H9 (cell line): Measurements from ENCODE around the gene PPP1CA. TPM values are rescaled to one million over a fixed set of nuclear protein-coding genes. Genes with fewer than 3 reads are reported as not detected.
A peak's percentile ranks its signal among the peaks of the same experiment; 100 is the strongest.

Experiments
- DNase-seq: peaks from one replicate; pipeline ENCODE4 v3.0.0-alpha.2; 2017
- H2AFZ ChIP-seq: one replicate; pipeline ENCODE4 v1.6.1; 2013; ENCODE audit warnings: mild to moderate bottlenecking, low read length, control low read depth, moderate library complexity
- H2AK5ac ChIP-seq: 2 replicates; pipeline ENCODE4 v1.6.1; 2013; ENCODE audit warnings: low read length, control low read depth, mixed read lengths; ENCODE audit not compliant: insufficient read length
- H2BK120ac ChIP-seq: one replicate; pipeline ENCODE4 v1.6.1; 2013; ENCODE audit warnings: low read depth, mild to moderate bottlenecking, low read length, control low read depth, inconsistent platforms; ENCODE audit not compliant: poor library complexity, severe bottlenecking
- H2BK12ac ChIP-seq: 2 replicates; pipeline ENCODE4 v1.6.1; 2013; ENCODE audit warnings: low read length, control low read depth, mixed read lengths, low read depth; ENCODE audit not compliant: insufficient read length
- H2BK15ac ChIP-seq: 2 replicates; pipeline ENCODE4 v1.6.1; 2013; ENCODE audit warnings: low read depth, low read length, control low read depth
- H2BK20ac ChIP-seq: one replicate; pipeline ENCODE4 v1.6.1; 2013; ENCODE audit warnings: low read depth, mild to moderate bottlenecking, low read length, control low read depth, inconsistent platforms; ENCODE audit not compliant: poor library complexity, severe bottlenecking
- H2BK5ac ChIP-seq: 2 replicates; pipeline ENCODE4 v1.6.1; 2013; ENCODE audit warnings: low read length, control low read depth, mixed read lengths; ENCODE audit not compliant: insufficient read length
- H3K14ac ChIP-seq: 2 replicates; pipeline ENCODE4 v1.6.1; 2013; ENCODE audit warnings: low read length, control low read depth; ENCODE audit not compliant: insufficient read depth
- H3K18ac ChIP-seq: 2 replicates; pipeline ENCODE4 v1.6.1; 2013; ENCODE audit warnings: low read depth, mild to moderate bottlenecking, mixed read lengths, low read length, control low read depth; ENCODE audit not compliant: insufficient read length
- H3K23ac ChIP-seq: 2 replicates; pipeline ENCODE4 v1.6.1; 2013; ENCODE audit warnings: low read length, control low read depth, mixed read lengths, low read depth; ENCODE audit not compliant: insufficient read length
- H3K23me2 ChIP-seq: 2 replicates; pipeline ENCODE4 v1.6.1; 2013; ENCODE audit warnings: low read depth, mild to moderate bottlenecking, mixed read lengths, low read length, control low read depth; ENCODE audit not compliant: insufficient read length, poor library complexity, severe bottlenecking
- H3K27ac ChIP-seq: 2 replicates; pipeline ENCODE4 v1.5.1; 2013; ENCODE audit warnings: low read length, control low read depth, mixed read lengths, low read depth; ENCODE audit not compliant: insufficient read length
- H3K27me3 ChIP-seq: 2 replicates; pipeline ENCODE4 v1.6.1; 2013; ENCODE audit warnings: low read length, control low read depth, inconsistent platforms; ENCODE audit not compliant: insufficient read depth
- H3K4ac ChIP-seq: 2 replicates; pipeline ENCODE4 v1.6.1; 2013; ENCODE audit warnings: low read depth, mild to moderate bottlenecking, control low read depth, inconsistent platforms, low read length, moderate library complexity
- H3K4me1 ChIP-seq: 2 replicates; pipeline ENCODE4 v1.6.1; 2013; ENCODE audit warnings: low read length, control low read depth, inconsistent platforms; ENCODE audit not compliant: insufficient read depth
- H3K4me2 ChIP-seq: 2 replicates; pipeline ENCODE4 v1.6.1; 2013; ENCODE audit warnings: low read length, control low read depth, mixed read lengths; ENCODE audit not compliant: insufficient read length, insufficient read depth
- H3K56ac ChIP-seq: 2 replicates; pipeline ENCODE4 v1.6.1; 2013; ENCODE audit warnings: low read depth, mild to moderate bottlenecking, mixed read lengths, low read length, control low read depth; ENCODE audit not compliant: insufficient read length
- H3K79me1 ChIP-seq: 2 replicates; pipeline ENCODE4 v1.6.1; 2013; ENCODE audit warnings: low read depth, mild to moderate bottlenecking, moderate library complexity, low read length, control low read depth, inconsistent platforms; ENCODE audit not compliant: insufficient read depth, poor library complexity, severe bottlenecking
- H3K79me2 ChIP-seq: 2 replicates; pipeline ENCODE4 v1.6.1; 2013; ENCODE audit warnings: low read length, control low read depth, inconsistent platforms; ENCODE audit not compliant: insufficient read depth
- H3K9ac ChIP-seq: 2 replicates; pipeline ENCODE4 v1.6.1; 2013; ENCODE audit warnings: low read length, control low read depth, mixed read lengths; ENCODE audit not compliant: insufficient read length; ENCODE audit errors: extremely low read depth
- H3K9me3 ChIP-seq: one replicate; pipeline ENCODE4 v1.6.1; 2013; ENCODE audit warnings: low read depth, low read length, inconsistent platforms; ENCODE audit not compliant: control insufficient read depth
- H3T11ph ChIP-seq: one replicate; pipeline ENCODE4 v1.6.1; 2013; ENCODE audit warnings: mild to moderate bottlenecking, low read length, control low read depth, inconsistent platforms
- H4K20me1 ChIP-seq: one replicate; pipeline ENCODE4 v1.6.1; 2013; ENCODE audit not compliant: control insufficient read depth, insufficient read length, insufficient read depth
- H4K5ac ChIP-seq: 2 replicates; pipeline ENCODE4 v1.6.1; 2013; ENCODE audit warnings: low read depth, mild to moderate bottlenecking, mixed read lengths, low read length, control low read depth; ENCODE audit not compliant: insufficient read length
- H4K8ac ChIP-seq: replicated peaks from 2 replicates; pipeline ENCODE4 v1.6.1; 2013; ENCODE audit warnings: low read length, control low read depth, mixed read lengths, low read depth; ENCODE audit not compliant: insufficient read length
- H4K91ac ChIP-seq: 2 replicates; pipeline ENCODE4 v1.6.1; 2013; ENCODE audit warnings: low read depth, mild to moderate bottlenecking, moderate library complexity, mixed read lengths, low read length, control low read depth; ENCODE audit not compliant: insufficient read length
- H3K27ac Mint-ChIP-seq, 3 experiments: 2 replicates in 2 of 3; 3 replicates in 1 of 3; pipeline ENCODE4 v1.8.0; 2020 to 2021; ENCODE audit warnings: mixed read lengths in 3 of 3, mild to moderate bottlenecking in 1 of 3, moderate library complexity in 1 of 3
- H3K27me3 Mint-ChIP-seq: 2 replicates; pipeline ENCODE4 v1.8.0; 2021; ENCODE audit warnings: low read depth, mild to moderate bottlenecking, moderate library complexity, mixed read lengths
- H3K36me3 Mint-ChIP-seq, 3 experiments: 2 replicates in 2 of 3; 3 replicates in 1 of 3; pipeline ENCODE4 v1.8.0; 2020 to 2021; ENCODE audit warnings: low read depth in 3 of 3, mixed read lengths in 3 of 3; ENCODE audit not compliant: insufficient read depth in 1 of 3
- H3K4me1 Mint-ChIP-seq, 2 experiments: 2 replicates each; pipeline ENCODE4 v1.8.0; 2020; ENCODE audit warnings: mixed read lengths in 2 of 2
- H3K4me3 Mint-ChIP-seq, 2 experiments: 2 replicates in 1 of 2; 3 replicates in 1 of 2; pipeline ENCODE4 v1.8.0; 2020 to 2021; ENCODE audit warnings: mild to moderate bottlenecking in 2 of 2, mixed read lengths in 2 of 2, moderate library complexity in 1 of 2
- H3K9me3 Mint-ChIP-seq, 2 experiments: 2 replicates in 1 of 2; 3 replicates in 1 of 2; pipeline ENCODE4 v1.8.0; 2020; ENCODE audit warnings: mild to moderate bottlenecking in 2 of 2, mixed read lengths in 2 of 2, moderate library complexity in 1 of 2
- CTCF ChIP-seq: fragments of 200-600 bp; sonication (generic); conservative IDR thresholded peaks from 3 replicates; pipeline ENCODE4 v1.8.0; 2021; ENCODE audit warnings: antibody characterized with exemption, mild to moderate bottlenecking
- WGBS: extraction: QIAGEN DNeasy Blood & Tissue Kit; methylation state at CpG from one replicate; pipeline ENCODE4 v1.1.7; 2013; ENCODE audit warnings: missing lambda C conversion rate, low lambda C conversion rate, mixed read lengths; ENCODE audit not compliant: insufficient read length; ENCODE audit errors: extremely low coverage; 5-methylcytosine and 5-hydroxymethylcytosine counted together
- total RNA-seq: library from RNA; stranded (reverse); gene quantifications from 2 replicates; pipeline ENCODE4 v1.2.1, GENCODE V29; 2021

The PPP1CA gene
- total RNA-seq, 1 experiment from 2014 or later, result 205 TPM

GRCh38 chr11:67392183-67392715 lies 9.4 kb downstream of the PPP1CA start:
- Histone ChIP-seq H2BK15ac (no peak overlapping the region), H2BK12ac (no peak overlapping the region), H3K23me2 (peaks cover 13% of the 10 kb centered on the region), H3K79me2 (no peaks in the 10 kb centered on the region), H4K20me1 (no peaks in the 10 kb centered on the region), H3K4me1 (no peaks in the 10 kb centered on the region; the same call in 1 of the 2 replicates), H3K27ac (no peak overlapping the region), H3K9ac (peak overlapping the region; percentile 61), H3K27me3 (no peaks in the 10 kb centered on the region), H2BK5ac (no peak overlapping the region), H3T11ph (no peak overlapping the region), H2AFZ (no peak overlapping the region), H3K18ac (no peak overlapping the region), H3K56ac (no peak overlapping the region), H3K14ac (no peak overlapping the region), H2BK20ac (no peak overlapping the region), H3K4me2 (peak overlapping the region; percentile 42), H4K91ac (no peak overlapping the region), H2BK120ac (no peak overlapping the region), H2AK5ac (no peak overlapping the region), H3K4ac (no peak overlapping the region), H4K5ac (no peak overlapping the region), H3K79me1 (no peaks in the 10 kb centered on the region), H3K9me3 (no peaks in the 10 kb centered on the region), H3K23ac (no peak overlapping the region), H4K8ac (no peak overlapping the region)
- H3K9me3 Mint-ChIP-seq, result no peaks in the 10 kb centered on the region; a peak in 1 of 5 replicates
- H3K36me3 Mint-ChIP-seq, result peaks cover 9 to 27% (median 23%) of the 10 kb centered on the region in 3 experiments
- peaks cover 26 to 35% of the 10 kb centered on the region in 2 experiments for H3K4me1 Mint-ChIP-seq
- WGBS, result no CpG with 5 or more reads among the region's 31 CpGs
- no peak for TF ChIP-seq CTCF
- H3K27me3 Mint-ChIP-seq, result no peaks in the 10 kb centered on the region; the same call in 1 of the 2 replicates
- peak overlapping the region; percentile 71 to 92 for H3K4me3 Mint-ChIP-seq
- no peak for DNase-seq
- peak overlapping the region in 1 of 3 experiments; percentile 20; a peak in 1 of 7 replicates for H3K27ac Mint-ChIP-seq
